Stomach (tissue), 9 donors: ENCODE measurements around the gene TENM3. TPM values are rescaled to one million over a fixed set of nuclear protein-coding genes. Genes with fewer than 3 reads are reported as not detected.

Experiments
- DNase-seq, 2 donors: peaks; one replicate each; pipeline versions ENCODE4 v3.0.0 to v3.0.0-alpha.2; 2013 to 2019
- H3K27ac ChIP-seq, 5 donors: fragments of 200-600 bp in 4 of 5; sonication (generic) in 4 of 5; one replicate each; pipeline ENCODE4 v1.5.1; 2013 to 2019; ENCODE audit warnings: mild to moderate bottlenecking in 1 of 5, moderate library complexity in 1 of 5
- H3K27me3 ChIP-seq, 3 donors: fragments of 200-600 bp; sonication (generic); one replicate each; pipeline ENCODE4 v1.5.1; 2017 to 2019; ENCODE audit warnings: mixed run types in 1 of 3
- H3K36me3 ChIP-seq, 4 donors: fragments of 200-600 bp; sonication (generic); 1 replicate in 3 of 4; 2 replicates in 1 of 4; pipeline ENCODE4 v1.5.1; 2016 to 2019
- H3K4me1 ChIP-seq, 4 donors: fragments of 200-600 bp; sonication (generic); one replicate each; pipeline ENCODE4 v1.5.1; 2016 to 2019
- H3K4me3 ChIP-seq, 4 donors: fragments of 200-600 bp; sonication (generic) in 3 of 4; one replicate each; pipeline ENCODE4 v1.5.1; 2016 to 2019; ENCODE audit warnings: mild to moderate bottlenecking in 1 of 4
- H3K9me3 ChIP-seq, 4 donors: fragments of 200-600 bp; sonication (generic); one replicate each; pipeline ENCODE4 v1.5.1; 2016 to 2019
- EP300 ChIP-seq: sonication (generic); formaldehyde crosslinking; IDR thresholded peaks from one replicate; pipeline ENCODE4 v1.6.1; 2017; ENCODE audit warnings: antibody characterized with exemption
- POLR2A ChIP-seq, 4 donors: fragments of 450-650 bp; IDR thresholded peaks; one replicate each; pipeline ENCODE4 v1.6.1; 2016; ENCODE audit warnings: antibody characterized with exemption in 4 of 4, control low read depth in 2 of 4, mild to moderate bottlenecking in 1 of 4, moderate library complexity in 1 of 4
- POLR2AphosphoS5 ChIP-seq, 3 donors: sonication (generic); formaldehyde crosslinking; IDR thresholded peaks; one replicate each; pipeline ENCODE4 v1.6.1; 2016; ENCODE audit warnings: antibody characterized with exemption in 3 of 3
- WGBS, 5 donors: extraction: QIAGEN DNeasy Blood & Tissue Kit in 3 of 5; methylation state at CpG; one replicate each; pipeline versions ENCODE4 v1.1.5 to v1.1.7; 2013 to 2018; 5-methylcytosine and 5-hydroxymethylcytosine counted together
- intact Hi-C: fragments of 100-400 bp; cut with DNase I; formaldehyde crosslinking; loops from one replicate; pipeline ENCODE4 v1.15.1; 2023; ENCODE audit warnings: low total_unique reads
- polyA plus RNA-seq, 3 donors: library from polyadenylated mRNA; stranded (reverse); fragments of 200-250 nt; gene quantifications; one replicate each; pipeline ENCODE4 v1.2.3, GENCODE V29; 2013
- total RNA-seq, 5 donors: library from RNA; depleted of rRNA; stranded (reverse); fragments of >200 nt; gene quantifications; one replicate each; pipeline versions ENCODE4 v1.1.0 to v1.2.3, GENCODE V29; 2014 to 2016
- TF ChIP-seq, protein P1 (sequence below), 7 experiments: fragments of 450-650 bp in 4 of 7; fragments of 200-600 bp in 3 of 7; sonication (generic) in 3 of 7; IDR thresholded peaks; one replicate each; pipeline ENCODE4 v1.5.1; 2016 to 2019; ENCODE audit warnings: antibody characterized with exemption in 7 of 7, control low read depth in 2 of 7, mild to moderate bottlenecking in 1 of 7
- donor health status: healthy with polysubstance abuse.
- donor health status: Bipolar disorder and iron deficiency.
- donor health status: healthy.

TENM3 gene
- total and polyA plus RNA-seq, 8 donors, result under 0.01 to 8.3 (median 0.44) TPM

- H3K27ac ChIP-seq, result no peak overlapping the region
- no peak for DNase-seq
- intact Hi-C loops, result no loop called here
- no peaks in the 10 kb centered on the region for H3K36me3 ChIP-seq
- no peak for TF ChIP-seq POLR2AphosphoS5 (IDR thresholded peaks at IDR 0.05)
- TF ChIP-seq, protein P1, sequence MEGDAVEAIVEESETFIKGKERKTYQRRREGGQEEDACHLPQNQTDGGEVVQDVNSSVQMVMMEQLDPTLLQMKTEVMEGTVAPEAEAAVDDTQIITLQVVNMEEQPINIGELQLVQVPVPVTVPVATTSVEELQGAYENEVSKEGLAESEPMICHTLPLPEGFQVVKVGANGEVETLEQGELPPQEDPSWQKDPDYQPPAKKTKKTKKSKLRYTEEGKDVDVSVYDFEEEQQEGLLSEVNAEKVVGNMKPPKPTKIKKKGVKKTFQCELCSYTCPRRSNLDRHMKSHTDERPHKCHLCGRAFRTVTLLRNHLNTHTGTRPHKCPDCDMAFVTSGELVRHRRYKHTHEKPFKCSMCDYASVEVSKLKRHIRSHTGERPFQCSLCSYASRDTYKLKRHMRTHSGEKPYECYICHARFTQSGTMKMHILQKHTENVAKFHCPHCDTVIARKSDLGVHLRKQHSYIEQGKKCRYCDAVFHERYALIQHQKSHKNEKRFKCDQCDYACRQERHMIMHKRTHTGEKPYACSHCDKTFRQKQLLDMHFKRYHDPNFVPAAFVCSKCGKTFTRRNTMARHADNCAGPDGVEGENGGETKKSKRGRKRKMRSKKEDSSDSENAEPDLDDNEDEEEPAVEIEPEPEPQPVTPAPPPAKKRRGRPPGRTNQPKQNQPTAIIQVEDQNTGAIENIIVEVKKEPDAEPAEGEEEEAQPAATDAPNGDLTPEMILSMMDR (IDR thresholded peaks at IDR 0.05), result no peak
- no peak for TF ChIP-seq EP300
- TF ChIP-seq POLR2A (IDR thresholded peaks at IDR 0.05), result no peak
- H3K9me3 ChIP-seq, result no peaks in the 10 kb centered on the region
- no peaks in the 10 kb centered on the region for H3K27me3 ChIP-seq
- no peaks in the 10 kb centered on the region for H3K4me1 ChIP-seq
- 79 to 85% (median 80%) methylated on average over 7 of the region's 7 CpGs for WGBS, 5 donors
- no peak overlapping the region for H3K4me3 ChIP-seq
Observed at GRCh38 chr4:182655340-182655739, 412.1 kb downstream of the TENM3 start.

GRCh38 chr4:182662551-182662950 lies 419.3 kb downstream of the TENM3 start:
- DNase-seq, result no peak
- no peaks in the 10 kb centered on the region for H3K36me3 ChIP-seq
- H3K4me3 ChIP-seq, result no peak overlapping the region
- no peaks in the 10 kb centered on the region for H3K27me3 ChIP-seq
- no peaks in the 10 kb centered on the region for H3K4me1 ChIP-seq
- intact Hi-C loops, result no loop called here
- 18 to 44% (median 36%) methylated on average over 2 of the region's 2 CpGs for WGBS, 5 donors
- peaks cover 0 to 16% (median 5%) of the 10 kb centered on the region in 4 donors for H3K9me3 ChIP-seq
- H3K27ac ChIP-seq, result no peak overlapping the region
- TF ChIP-seq POLR2AphosphoS5 (IDR thresholded peaks at IDR 0.05), result no peak
- TF ChIP-seq, protein P1 (IDR thresholded peaks at IDR 0.05), result no peak

- H3K27me3 ChIP-seq, result no peaks in the 10 kb centered on the region
- no peak overlapping the region for H3K27ac ChIP-seq
- DNase-seq, result no peak
- no peaks in the 10 kb centered on the region for H3K4me1 ChIP-seq
- no peaks in the 10 kb centered on the region for H3K9me3 ChIP-seq
- TF ChIP-seq POLR2AphosphoS5 (IDR thresholded peaks at IDR 0.05), result no peak
- TF ChIP-seq EP300, result no peak
- TF ChIP-seq, protein P1 (IDR thresholded peaks at IDR 0.05), result no peak
- WGBS, 5 donors, result 14 to 36% (median 35%) methylated on average over 3 of the region's 3 CpGs
- intact Hi-C loops, result no loop called here
- no peaks in the 10 kb centered on the region for H3K36me3 ChIP-seq
- H3K4me3 ChIP-seq, result no peak overlapping the region
Observed at GRCh38 chr4:182671231-182671630, 428.0 kb downstream of the TENM3 start.

DNA sequence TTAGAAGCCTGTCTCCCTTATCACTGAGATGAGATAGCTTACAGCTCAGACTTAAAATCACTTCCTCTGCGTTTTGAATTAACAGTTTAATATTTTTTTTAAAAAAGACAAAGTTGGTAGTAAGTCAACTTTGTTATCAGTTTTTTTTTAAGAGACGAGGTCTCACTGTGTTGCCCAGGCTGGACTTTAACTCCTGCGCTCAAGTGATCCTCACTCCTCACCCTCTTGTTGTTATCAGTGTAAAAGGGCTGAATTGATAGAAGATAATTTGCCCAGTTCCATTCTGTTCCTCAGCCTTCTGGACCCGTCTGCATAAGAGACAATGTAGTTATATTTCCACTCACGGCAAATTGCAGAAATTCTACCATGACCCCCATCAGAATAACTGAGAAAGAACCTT lies 428.5 kb downstream of the TENM3 start:
- DNase-seq, result no peak
- no peak overlapping the region for H3K27ac ChIP-seq
- H3K9me3 ChIP-seq, result no peaks in the 10 kb centered on the region
- H3K4me3 ChIP-seq, result no peak overlapping the region
- intact Hi-C loops, result no loop called here
- H3K27me3 ChIP-seq, result no peaks in the 10 kb centered on the region
- TF ChIP-seq, protein P1 (IDR thresholded peaks at IDR 0.05), result no peak
- TF ChIP-seq POLR2A (IDR thresholded peaks at IDR 0.05), result no peak
- TF ChIP-seq EP300, result no peak
- no peak for TF ChIP-seq POLR2AphosphoS5 (IDR thresholded peaks at IDR 0.05)
- H3K4me1 ChIP-seq, result no peaks in the 10 kb centered on the region
- H3K36me3 ChIP-seq, result no peaks in the 10 kb centered on the region
- WGBS, 5 donors, result 29 to 55% (median 46%) methylated on average over 5 of the region's 5 CpGs
